ENCODE results near the gene SYTL5.

DNA sequence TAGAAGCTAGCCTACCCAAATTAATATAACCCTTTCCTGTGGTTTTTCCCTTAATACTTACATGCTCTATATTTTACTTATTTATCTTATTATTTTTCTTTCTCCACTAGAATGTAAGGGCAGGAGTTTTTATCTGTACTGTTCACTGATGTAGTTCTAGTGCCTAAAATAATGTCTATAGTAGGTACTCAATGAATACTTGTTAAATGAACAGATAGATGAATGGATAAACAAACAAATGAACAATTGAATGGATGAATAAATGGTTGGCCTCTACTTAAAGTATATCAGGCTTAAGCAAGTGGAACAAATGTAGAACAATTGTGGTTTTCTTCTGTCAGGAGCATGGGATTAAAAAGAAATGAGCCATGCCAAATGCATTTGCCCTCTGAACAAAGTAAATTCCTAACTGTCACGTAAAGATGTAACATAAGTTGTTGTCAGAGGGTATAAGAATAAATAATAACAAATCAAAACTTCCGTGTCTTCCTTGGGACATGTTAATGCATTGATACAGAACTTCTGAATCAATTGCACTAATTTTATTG is 54.1 kb downstream of the SYTL5 start:
- TF ChIP-seq, protein P1, sequence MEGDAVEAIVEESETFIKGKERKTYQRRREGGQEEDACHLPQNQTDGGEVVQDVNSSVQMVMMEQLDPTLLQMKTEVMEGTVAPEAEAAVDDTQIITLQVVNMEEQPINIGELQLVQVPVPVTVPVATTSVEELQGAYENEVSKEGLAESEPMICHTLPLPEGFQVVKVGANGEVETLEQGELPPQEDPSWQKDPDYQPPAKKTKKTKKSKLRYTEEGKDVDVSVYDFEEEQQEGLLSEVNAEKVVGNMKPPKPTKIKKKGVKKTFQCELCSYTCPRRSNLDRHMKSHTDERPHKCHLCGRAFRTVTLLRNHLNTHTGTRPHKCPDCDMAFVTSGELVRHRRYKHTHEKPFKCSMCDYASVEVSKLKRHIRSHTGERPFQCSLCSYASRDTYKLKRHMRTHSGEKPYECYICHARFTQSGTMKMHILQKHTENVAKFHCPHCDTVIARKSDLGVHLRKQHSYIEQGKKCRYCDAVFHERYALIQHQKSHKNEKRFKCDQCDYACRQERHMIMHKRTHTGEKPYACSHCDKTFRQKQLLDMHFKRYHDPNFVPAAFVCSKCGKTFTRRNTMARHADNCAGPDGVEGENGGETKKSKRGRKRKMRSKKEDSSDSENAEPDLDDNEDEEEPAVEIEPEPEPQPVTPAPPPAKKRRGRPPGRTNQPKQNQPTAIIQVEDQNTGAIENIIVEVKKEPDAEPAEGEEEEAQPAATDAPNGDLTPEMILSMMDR (IDR thresholded peaks at IDR 0.05 in 8 of 11, conservative IDR thresholded peaks at IDR 0.05 in 3 of 11): no peak
- TF ChIP-seq POLR2A (IDR thresholded peaks at IDR 0.05): no peak
